ENCODE results near the gene GRHPR.

The GRHPR gene

GRCh38 chr9:37383876-37384746 lies 38.4 kb upstream of the GRHPR start:
- POLR2A ChIA-PET (ENCODE audit: low non-redundant PET): no interaction called here
- H3K27ac ChIP-seq: no peak overlapping the region
- CTCF ChIA-PET: interaction anchor here (0.7 kb wide), 1 partner anchor 12 kb away, joined by 3 read pairs; no protein-coding TSS in a partner anchor
- DNase-seq (ENCODE audit: low spot score): no peak
- TF ChIP-seq, protein P1, sequence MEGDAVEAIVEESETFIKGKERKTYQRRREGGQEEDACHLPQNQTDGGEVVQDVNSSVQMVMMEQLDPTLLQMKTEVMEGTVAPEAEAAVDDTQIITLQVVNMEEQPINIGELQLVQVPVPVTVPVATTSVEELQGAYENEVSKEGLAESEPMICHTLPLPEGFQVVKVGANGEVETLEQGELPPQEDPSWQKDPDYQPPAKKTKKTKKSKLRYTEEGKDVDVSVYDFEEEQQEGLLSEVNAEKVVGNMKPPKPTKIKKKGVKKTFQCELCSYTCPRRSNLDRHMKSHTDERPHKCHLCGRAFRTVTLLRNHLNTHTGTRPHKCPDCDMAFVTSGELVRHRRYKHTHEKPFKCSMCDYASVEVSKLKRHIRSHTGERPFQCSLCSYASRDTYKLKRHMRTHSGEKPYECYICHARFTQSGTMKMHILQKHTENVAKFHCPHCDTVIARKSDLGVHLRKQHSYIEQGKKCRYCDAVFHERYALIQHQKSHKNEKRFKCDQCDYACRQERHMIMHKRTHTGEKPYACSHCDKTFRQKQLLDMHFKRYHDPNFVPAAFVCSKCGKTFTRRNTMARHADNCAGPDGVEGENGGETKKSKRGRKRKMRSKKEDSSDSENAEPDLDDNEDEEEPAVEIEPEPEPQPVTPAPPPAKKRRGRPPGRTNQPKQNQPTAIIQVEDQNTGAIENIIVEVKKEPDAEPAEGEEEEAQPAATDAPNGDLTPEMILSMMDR (conservative IDR thresholded peaks at IDR 0.05; ENCODE audit: low read depth): no peak

GRCh38 chr9:37385286-37385685 lies 37.2 kb upstream of the GRHPR start:
- CTCF ChIA-PET: no interaction called here
- TF ChIP-seq, protein P1 (conservative IDR thresholded peaks at IDR 0.05; ENCODE audit: low read depth): no peak
- no peak for DNase-seq (ENCODE audit: low spot score)
- no peak overlapping the region for H3K27ac ChIP-seq
- POLR2A ChIA-PET (ENCODE audit: low non-redundant PET): no interaction called here

GRCh38 chr9:37386988-37387387 lies 35.5 kb upstream of the GRHPR start:
- no peak for DNase-seq (ENCODE audit: low spot score)
- POLR2A ChIA-PET (ENCODE audit: low non-redundant PET): no interaction called here
- H3K27ac ChIP-seq: no peak overlapping the region
- TF ChIP-seq, protein P1 (conservative IDR thresholded peaks at IDR 0.05; ENCODE audit: low read depth): no peak
- CTCF ChIA-PET: interaction anchor here (1.0 kb wide), 1 partner anchor 513 kb away, joined by 3 read pairs; no protein-coding TSS in a partner anchor

DNA sequence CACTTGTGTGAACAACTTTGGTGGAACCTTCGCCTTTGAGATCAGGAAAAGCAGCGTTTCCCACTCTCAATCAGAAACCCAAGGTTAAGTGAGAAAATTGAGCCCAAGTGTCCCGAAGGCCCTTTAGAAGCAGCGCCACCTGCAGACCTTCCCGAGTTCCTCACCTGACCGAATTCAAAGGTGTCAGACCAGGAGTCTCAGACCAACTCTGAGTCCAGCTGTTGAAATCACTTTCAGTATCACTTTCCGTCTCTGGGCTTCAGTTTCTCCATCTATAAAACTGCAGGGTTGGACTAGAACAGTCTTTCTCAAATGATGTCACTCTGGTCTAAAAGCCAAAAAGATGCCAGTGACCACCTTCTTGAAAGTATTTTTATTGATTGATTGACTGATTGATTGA lies 31.7 kb upstream of the GRHPR start:
- ChIA-PET POLR2A (ENCODE audit: low non-redundant PET) (no interaction called here), CTCF (interaction anchor here (0.5 kb wide), 1 partner anchor 18 kb away, joined by 3 read pairs; no protein-coding TSS in a partner anchor)
- no peak overlapping the region for H3K27ac ChIP-seq
- peak; percentile 32 for DNase-seq (ENCODE audit: low spot score)
- TF ChIP-seq, protein P1 (conservative IDR thresholded peaks at IDR 0.05; ENCODE audit: low read depth): peak; percentile 52

GRCh38 chr9:37392272-37392671 lies 30.2 kb upstream of the GRHPR start:
- TF ChIP-seq, protein P1 (conservative IDR thresholded peaks at IDR 0.05; ENCODE audit: low read depth): no peak
- no peak overlapping the region for H3K27ac ChIP-seq
- POLR2A ChIA-PET (ENCODE audit: low non-redundant PET): no interaction called here
- DNase-seq (ENCODE audit: low spot score): no peak
- CTCF ChIA-PET: no interaction called here

GRCh38 chr9:37395229-37395628 lies 27.3 kb upstream of the GRHPR start:
- no peak overlapping the region for H3K27ac ChIP-seq
- DNase-seq (ENCODE audit: low spot score): no peak
- ChIA-PET CTCF (interaction anchor here (0.5 kb wide), 1 partner anchor 20 kb away, joined by 3 read pairs; no protein-coding TSS in a partner anchor), POLR2A (ENCODE audit: low non-redundant PET) (no interaction called here)
- TF ChIP-seq, protein P1 (conservative IDR thresholded peaks at IDR 0.05; ENCODE audit: low read depth): no peak
